Choroid plexus epithelial cell (primary cell): Measurements from ENCODE around the gene HOXD9.

Experiments used
- DNase-seq: peaks from one replicate; pipeline ENCODE4 v3.0.0-alpha.2; 2010; ENCODE audit warnings: low read depth
- H3K4me3 ChIP-seq: 2 replicates; pipeline ENCODE4 v1.5.1; 2011; ENCODE audit warnings: low read depth, mild to moderate bottlenecking, control low read depth, low read length, moderate library complexity
- TF ChIP-seq, protein P1 (sequence below): conservative IDR thresholded peaks from 2 replicates; pipeline ENCODE4 v1.5.1; 2011; ENCODE audit warnings: low read depth, mild to moderate bottlenecking, control low read depth, inconsistent platforms, low read length, moderate library complexity

Gene HOXD9

DNA sequence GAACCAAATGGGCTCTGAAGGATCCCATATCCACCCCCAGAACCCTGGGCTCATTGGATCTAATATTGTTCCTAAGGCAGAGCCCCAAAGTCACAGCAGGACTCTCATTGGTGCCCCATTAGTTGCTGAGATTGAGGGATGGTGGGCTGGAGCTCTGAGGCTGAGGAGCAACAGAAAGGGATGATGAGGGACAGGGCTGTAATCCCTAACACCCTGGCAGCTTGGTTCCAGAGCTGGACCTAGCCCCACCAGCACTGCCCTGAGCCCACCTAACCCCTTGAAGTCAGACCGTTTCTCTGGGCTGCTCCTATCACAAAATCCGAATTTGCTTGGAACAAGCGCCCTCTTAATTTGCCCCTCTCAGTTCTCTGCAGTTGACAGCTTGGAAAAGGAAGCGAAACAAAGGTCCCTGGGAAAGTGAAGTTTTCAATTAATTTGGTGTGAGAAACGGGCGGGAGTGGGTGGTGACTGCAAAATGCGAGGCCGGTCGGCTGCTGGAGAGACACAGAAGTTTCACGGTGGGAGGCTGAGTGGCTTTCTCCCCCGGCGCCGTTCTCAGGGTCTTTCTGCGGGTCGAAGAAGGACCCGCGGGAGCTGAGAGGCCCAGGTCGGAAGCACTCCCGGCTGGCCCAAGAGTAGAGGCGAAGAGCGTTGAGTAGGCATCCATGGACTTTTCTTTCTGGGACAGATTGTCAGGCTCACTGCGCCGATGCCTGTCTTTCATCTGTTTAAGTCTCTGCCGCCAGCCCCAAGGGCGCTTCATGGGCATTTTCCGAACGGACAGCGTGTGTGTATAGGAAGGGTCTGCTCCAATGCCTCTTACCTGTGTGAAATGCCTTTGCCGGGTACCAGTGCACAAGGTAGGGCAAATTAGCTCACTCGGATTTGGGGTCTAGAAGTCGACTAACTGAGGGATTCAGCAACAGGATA, 30.9 kb upstream of the HOXD9 start:
- TF ChIP-seq, protein P1, sequence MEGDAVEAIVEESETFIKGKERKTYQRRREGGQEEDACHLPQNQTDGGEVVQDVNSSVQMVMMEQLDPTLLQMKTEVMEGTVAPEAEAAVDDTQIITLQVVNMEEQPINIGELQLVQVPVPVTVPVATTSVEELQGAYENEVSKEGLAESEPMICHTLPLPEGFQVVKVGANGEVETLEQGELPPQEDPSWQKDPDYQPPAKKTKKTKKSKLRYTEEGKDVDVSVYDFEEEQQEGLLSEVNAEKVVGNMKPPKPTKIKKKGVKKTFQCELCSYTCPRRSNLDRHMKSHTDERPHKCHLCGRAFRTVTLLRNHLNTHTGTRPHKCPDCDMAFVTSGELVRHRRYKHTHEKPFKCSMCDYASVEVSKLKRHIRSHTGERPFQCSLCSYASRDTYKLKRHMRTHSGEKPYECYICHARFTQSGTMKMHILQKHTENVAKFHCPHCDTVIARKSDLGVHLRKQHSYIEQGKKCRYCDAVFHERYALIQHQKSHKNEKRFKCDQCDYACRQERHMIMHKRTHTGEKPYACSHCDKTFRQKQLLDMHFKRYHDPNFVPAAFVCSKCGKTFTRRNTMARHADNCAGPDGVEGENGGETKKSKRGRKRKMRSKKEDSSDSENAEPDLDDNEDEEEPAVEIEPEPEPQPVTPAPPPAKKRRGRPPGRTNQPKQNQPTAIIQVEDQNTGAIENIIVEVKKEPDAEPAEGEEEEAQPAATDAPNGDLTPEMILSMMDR = no peak
- DNase-seq = no peak
- no peak overlapping the region for H3K4me3 ChIP-seq

DNA sequence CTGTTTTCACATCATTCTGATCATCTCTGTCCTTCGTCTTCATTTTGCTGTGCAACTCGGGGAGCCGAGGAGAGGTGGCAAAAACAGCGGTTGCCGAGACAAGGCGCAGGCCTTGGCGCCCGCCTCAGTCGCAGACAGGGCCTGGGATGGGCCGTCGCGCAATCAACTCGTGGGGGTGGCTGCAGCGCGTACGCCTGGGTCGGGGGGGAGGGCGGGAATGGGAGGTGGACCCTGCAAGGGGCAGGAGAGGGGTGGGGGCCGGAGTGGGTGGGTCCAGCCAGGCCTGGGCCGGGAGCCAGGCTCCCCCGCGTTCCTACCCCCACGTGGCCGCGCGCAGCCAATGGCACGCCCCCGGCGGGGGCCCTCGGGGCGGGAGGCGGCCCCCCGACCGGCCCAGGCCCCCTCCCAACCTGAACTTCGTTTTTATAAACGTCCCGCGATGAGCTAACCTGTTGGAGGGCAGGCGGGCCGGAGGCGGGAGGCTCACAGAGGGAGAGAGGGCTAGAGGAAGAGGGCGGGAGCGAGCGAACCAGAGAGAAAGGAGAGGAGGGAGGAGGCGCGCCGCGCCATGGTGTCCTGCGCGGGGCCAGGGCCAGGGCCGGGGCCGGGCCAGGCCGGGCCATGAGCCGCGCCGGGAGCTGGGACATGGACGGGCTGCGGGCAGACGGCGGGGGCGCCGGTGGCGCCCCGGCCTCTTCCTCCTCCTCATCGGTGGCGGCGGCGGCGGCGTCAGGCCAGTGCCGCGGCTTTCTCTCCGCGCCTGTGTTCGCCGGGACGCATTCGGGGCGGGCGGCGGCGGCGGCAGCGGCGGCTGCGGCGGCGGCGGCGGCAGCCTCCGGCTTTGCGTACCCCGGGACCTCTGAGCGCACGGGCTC, 30.0 kb upstream of the HOXD9 start, which contains the start of gene HOXD13:
HOXD13 (plus strand) TSS at position 452 of the 875 bp plus-strand sequence; CDS start at position 622, 170 bp downstream.
- H3K4me3 ChIP-seq = no peak within 1 kb of the TSS
- DNase-seq = no peak
- TF ChIP-seq, protein P1 = no peak

DNA sequence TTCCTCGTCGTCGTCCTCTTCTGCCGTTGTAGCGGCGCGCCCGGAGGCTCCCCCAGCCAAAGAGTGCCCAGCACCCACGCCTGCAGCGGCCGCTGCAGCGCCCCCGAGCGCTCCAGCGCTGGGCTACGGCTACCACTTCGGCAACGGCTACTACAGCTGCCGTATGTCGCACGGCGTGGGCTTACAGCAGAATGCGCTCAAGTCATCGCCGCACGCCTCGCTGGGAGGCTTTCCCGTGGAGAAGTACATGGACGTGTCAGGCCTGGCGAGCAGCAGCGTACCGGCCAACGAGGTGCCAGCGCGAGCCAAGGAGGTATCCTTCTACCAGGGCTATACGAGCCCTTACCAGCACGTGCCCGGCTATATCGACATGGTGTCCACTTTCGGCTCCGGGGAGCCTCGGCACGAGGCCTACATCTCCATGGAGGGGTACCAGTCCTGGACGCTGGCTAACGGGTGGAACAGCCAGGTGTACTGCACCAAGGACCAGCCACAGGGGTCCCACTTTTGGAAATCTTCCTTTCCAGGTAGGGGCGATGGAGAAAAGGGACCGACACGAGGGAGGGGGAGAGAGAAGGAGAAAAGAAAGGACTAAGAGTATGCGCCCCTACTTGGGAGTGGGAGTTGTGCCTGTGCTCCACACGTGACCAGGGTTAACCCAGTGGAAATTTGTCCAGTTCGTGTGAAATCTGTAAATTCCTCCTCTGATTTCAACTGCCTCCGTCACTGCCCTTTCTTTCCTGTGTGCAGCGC, 29.2 kb upstream of the HOXD9 start:
- DNase-seq = no peak
- no peak overlapping the region for H3K4me3 ChIP-seq
- TF ChIP-seq, protein P1 = no peak

DNA sequence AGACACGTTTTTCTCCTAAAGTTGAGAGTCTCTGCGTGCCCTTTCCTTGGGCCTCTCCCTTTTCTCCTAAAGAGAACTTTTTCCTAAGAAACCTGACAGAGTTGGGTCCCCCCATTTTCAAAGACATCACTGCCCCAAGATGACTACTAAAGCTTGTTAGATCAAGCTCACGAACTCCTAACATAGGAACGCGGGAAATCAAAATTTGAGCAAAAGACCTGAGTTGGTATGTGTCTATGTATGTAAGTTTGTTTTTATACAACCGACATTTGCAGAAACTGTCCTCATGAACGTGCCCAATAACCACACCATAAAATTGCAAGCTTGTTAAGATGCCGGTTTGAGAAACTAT, 28.6 kb upstream of the HOXD9 start:
- no peak for DNase-seq
- TF ChIP-seq, protein P1 = no peak
- no peak overlapping the region for H3K4me3 ChIP-seq

DNA sequence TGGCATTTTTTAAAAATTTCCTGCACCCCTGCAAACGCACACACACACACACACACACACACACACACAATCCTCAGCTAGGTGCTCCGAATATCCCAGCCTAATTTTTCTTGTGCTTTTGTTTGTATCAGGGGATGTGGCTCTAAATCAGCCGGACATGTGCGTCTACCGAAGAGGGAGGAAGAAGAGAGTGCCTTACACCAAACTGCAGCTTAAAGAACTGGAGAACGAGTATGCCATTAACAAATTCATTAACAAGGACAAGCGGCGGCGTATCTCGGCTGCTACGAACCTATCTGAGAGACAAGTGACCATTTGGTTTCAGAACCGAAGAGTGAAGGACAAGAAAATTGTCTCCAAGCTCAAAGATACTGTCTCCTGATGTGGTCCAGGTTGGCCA, 28.2 kb upstream of the HOXD9 start:
- TF ChIP-seq, protein P1 = no peak
- H3K4me3 ChIP-seq = no peak overlapping the region
- no peak for DNase-seq

DNA sequence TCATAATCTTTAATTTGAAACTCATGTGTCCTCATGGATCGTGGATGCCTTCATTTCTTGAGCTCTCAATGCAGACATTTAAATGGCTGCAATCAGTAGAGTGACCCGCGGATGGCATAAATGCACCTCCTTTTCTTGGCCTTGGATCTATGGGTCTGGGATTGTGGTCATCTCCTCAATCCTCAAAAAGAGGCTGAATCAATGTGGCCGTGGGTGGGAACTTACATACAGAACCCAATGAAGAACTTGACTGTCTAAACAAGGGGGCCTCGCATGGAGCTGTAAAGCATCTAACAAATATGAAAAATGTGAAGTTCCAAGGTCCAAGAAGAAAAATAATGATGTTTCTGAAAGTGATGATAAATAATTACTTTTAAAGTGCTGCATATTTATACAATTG, 27.1 kb upstream of the HOXD9 start:
- no peak for DNase-seq
- TF ChIP-seq, protein P1 = no peak
- H3K4me3 ChIP-seq = no peak overlapping the region
